Mesenteric fat pad (tissue), 1 donor: ENCODE data around the gene NAA80. TPM values are rescaled to one million over a fixed set of nuclear protein-coding genes. Genes with fewer than 3 reads are reported as not detected.
"Not testable (repeated sequence)": the region's sequence is repeated elsewhere in the genome, so short reads cannot be mapped to it uniquely, and the experiment has no call there.

Experiments
- DNase-seq: peaks from one replicate; pipeline ENCODE4 v3.0.0-alpha.2; 2020; ENCODE audit warnings: low spot score
- total RNA-seq: library from RNA; stranded (reverse); fragmentation: NEBNext Ultra II Directional; extraction: Animal tissue kit (Norgen Biotek cat#: 25700); gene quantifications from one replicate; pipeline ENCODE4 v1.2.1, GENCODE V29; 2021
- donor health status: DM: yes; HTN: yes; CAD: no.

The NAA80 gene
- total RNA-seq, 1 donor from 2014 or later, result 10.2 TPM

GRCh38 chr3:50292159-50293078 lies 6.8 kb downstream of the NAA80 start, which contains the start of gene IFRD2:
IFRD2 (minus strand) TSS chr3:50292429; CDS start chr3:50292274, 155 bp downstream.
- peak; percentile 99 for DNase-seq

GRCh38 chr3:50290161-50290641 lies 9.0 kb downstream of the NAA80 start:
- DNase-seq, result no peak

- no peak for DNase-seq
Observed at GRCh38 chr3:50289130-50289529, 10.1 kb downstream of the NAA80 start.

GRCh38 chr3:50288387-50289007 lies 10.7 kb downstream of the NAA80 start:
- no peak for DNase-seq

GRCh38 chr3:50287262-50287661 lies 11.9 kb downstream of the NAA80 start:
- DNase-seq, result no peak

- no peak for DNase-seq
Observed at GRCh38 chr3:50286322-50287227, 12.6 kb downstream of the NAA80 start.

- DNase-seq, result not testable (repeated sequence)
Observed at GRCh38 chr3:50284121-50284520, 15.1 kb downstream of the NAA80 start.

GRCh38 chr3:50279255-50280016 lies 19.8 kb downstream of the NAA80 start:
- DNase-seq, result no peak

- no peak for DNase-seq
Observed at GRCh38 chr3:50278880-50279224, 20.4 kb downstream of the NAA80 start, which contains the start of gene LSMEM2. LSMEM2 (plus strand) TSS chr3:50279087; CDS start chr3:50279114, 27 bp downstream.

- no peak for DNase-seq
Observed at GRCh38 chr3:50278123-50278879, 20.9 kb downstream of the NAA80 start.

GRCh38 chr3:50276762-50277101 lies 22.5 kb downstream of the NAA80 start:
- no peak for DNase-seq

GRCh38 chr3:50275996-50276761 lies 23.0 kb downstream of the NAA80 start:
- DNase-seq, result no peak

- DNase-seq, result no peak
Observed at GRCh38 chr3:50275141-50275995, 23.8 kb downstream of the NAA80 start.

- no peak for DNase-seq
Observed at GRCh38 chr3:50274371-50275104, 24.7 kb downstream of the NAA80 start.

GRCh38 chr3:50273689-50274065 lies 25.5 kb downstream of the NAA80 start:
- DNase-seq, result no peak

GRCh38 chr3:50272911-50273688 lies 26.1 kb downstream of the NAA80 start:
- DNase-seq, result peak; percentile 98

GRCh38 chr3:50272538-50272910 lies 26.7 kb downstream of the NAA80 start:
- DNase-seq, result not testable (repeated sequence)
